Hematopoietic multipotent progenitor cell treated with erythropoietin and hydrocortisone succinate and interleukin-3 and kit ligand, for 8 days (in vitro differentiated cells): ENCODE data around the gene QRFP.

Experiments
- DNase-seq: peaks from one replicate; pipeline ENCODE4 v3.0.0-alpha.2; 2015

QRFP gene

DNA sequence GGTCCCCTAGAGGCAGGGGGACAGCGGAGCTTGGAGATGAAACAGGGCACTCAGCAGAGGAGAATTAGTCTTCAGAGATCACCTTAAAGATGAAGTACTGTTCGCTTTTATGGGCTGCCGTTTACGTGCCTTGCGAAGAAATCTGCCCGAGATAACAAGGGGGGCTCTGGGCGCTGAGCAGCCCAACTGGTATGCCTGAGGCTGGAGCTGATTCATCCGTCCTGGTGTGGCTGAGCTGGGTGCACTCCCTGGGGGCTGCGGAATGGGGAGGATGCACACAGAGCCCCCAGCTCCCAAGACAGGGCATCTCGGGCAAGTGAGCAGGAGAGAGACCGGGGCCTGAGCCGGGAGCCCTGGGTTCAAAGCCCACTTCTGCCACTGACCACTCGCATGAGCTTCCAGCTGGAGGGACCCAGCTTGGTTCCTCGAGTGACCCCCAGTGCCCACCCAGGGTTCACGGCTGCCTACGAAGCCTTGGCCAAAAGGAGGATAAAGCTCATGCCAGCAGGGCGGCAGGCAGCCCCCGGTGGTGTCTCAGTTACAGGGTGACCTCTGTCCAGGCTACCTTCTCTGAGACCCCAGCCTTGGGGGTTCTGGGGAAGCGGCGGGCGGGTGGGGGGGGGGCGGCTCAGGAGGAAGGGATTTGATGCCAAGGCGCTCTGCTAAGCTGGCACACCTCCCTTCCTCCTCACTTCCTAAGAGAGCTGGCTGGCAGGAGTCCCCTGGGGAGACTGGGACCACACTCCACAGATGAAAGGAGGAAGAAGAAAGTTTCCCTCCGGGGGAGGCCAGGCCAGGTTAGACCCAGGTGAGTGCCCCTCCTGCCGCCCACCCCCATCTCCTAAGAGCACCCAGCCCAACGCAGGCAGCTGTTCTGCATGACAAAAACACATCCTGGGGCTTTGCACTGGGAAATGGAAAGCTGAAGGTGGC is 36.8 kb upstream of the QRFP start:
- DNase-seq, result no peak

DNA sequence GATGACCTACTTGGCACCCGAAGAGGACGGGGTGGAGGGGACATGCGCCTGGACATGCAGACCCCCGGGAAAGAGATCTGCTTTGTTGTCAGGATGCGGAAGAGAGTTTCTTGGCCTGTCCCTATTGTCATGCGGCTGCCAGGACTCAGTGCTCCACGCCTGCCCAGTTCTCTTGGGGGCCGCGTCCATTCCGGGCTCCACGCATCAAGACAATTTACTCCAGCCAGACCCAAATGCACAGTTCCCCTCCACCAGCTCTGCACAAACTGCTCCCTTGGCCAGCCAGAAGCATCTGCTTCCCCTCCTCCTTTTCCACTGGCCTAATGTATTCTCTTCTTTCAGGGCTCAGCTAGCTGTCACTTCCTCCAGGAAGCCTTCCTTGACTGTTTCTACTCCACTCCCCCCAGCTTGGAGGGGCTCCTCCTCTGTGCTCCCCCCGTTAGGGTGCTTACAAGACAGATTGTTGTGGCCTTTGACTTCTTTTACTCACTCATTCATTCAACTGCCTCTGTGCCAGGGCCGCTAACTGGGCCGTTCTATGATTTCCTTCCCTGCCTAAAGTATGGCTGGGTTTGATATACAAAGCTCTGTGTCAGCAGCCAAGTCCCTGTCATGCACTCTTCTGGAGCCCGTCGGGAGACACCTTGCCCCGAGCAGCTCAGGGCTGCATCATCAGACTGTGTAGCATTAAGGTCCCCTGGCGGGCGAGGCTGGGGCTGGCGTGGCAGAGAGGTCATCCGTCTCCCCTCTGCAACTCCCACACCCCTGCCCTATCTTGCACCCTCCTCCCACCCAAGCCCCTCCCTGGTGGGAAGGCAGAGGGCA is 35.9 kb upstream of the QRFP start:
- no peak for DNase-seq

DNA sequence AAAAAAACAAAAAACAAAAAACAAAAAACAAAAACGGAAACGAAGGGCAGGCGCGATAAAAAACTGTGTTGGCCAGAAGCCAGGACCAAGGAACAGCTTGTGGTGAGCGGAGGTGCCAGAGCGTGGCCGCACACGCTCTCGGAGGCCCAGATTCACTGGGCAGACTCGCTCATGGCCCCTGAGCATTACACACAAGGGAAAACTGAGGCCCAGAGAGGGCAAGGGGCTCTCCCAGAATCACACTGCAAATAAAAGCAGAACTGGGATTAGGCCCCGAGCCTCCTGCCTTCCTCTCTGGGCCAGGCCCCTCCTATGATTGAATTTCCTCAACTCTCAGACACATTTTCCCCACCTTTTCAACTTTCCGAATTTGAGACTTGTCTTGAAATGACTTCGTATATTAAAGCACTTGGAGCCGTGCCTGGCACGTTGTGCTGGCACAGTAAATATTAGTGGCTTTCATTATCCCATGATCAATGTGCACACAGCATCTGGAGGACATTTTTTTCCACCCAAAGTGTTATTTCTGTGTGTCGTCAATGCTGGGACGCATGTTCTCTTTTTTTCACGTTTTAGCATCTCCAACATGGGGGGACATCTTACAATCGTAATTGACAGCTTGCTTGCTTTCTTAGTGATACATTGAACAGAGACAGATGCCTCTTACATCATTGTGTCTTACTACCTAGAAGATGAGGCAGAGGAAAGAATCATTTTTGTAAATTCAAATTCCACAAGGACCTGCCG is 35.1 kb upstream of the QRFP start:
- no peak for DNase-seq

DNA sequence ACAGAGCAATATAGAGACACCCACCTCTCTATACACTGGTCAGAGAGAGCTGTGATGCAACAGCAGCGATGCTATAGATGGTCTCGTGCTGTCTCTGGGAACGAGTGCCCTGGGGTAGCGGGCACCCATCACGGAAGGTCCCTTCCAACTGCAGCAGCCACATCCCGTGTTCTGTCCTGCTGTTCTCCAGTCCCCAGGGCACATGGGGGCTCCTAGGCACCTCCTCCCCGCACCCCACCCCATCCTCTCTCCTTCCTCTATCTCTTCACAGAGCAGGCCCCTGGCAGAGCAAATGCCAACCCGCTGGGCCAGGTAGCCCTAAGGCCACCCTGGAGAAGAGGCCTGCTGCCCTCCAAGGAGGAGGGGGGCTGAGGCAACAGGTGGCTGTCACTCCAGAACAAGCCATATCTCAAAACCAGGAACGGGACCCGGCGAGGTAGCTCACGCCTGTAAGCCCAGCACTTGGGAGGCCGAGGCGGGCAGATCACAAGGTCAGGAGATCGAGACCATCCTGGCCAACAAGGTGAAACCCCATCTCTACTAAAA is 34.3 kb upstream of the QRFP start:
- DNase-seq, result no peak

DNA sequence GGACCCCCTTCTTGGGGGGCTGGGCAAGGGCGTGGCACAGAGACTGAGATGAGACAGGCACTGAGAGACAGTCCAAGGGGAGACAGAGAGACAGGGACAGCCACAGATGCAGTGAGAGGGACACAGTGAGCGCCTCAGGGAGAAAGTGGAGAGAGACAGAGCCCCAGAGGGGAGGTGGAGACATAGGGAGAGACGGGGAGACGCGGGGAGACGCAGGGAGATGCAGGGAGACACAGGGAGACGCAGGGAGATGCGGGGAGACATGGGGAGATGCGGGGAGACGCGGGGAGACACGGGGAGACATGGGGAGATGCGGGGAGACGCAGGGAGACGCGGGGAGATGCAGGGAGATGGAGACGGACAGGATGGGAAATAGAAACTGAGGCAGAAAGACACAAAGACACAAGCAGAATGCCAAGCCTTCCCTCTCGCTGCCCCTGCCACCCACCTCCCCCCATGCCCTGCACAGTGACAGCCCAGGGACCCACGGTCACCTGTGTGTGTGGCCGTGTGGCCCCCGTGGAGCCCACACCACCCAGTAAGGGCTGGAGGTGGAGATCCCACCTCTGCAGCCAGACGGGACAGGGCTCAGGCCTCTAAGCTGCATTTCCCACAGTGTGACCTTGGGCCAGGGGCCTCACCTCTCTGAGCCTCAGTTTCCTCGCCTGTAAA is 33.7 kb upstream of the QRFP start:
- DNase-seq, result no peak

DNA sequence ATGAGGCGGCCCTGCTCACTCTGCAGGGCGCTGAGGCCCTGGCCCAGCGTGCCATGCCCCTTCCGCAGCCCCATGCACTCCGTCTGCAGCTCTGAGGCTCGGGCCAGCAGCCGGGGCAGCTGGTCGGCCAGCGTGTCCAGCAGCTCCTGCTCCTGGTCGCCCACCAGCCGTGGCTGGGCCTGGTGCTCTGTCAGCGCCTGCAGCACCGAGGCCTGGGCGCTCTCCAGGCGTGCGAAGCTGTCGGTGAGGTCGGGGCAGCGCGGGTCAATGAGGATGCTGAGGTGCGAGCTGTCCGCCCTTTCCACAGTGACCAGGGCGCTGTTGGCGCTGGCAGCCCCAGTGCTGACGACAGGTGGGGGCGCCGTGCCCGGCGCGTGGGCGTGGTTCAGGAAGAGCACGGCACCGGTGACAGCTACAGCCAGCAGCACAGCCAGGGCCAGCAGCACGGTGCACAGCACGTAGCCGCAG is 33.0 kb upstream of the QRFP start:
- no peak for DNase-seq

DNA sequence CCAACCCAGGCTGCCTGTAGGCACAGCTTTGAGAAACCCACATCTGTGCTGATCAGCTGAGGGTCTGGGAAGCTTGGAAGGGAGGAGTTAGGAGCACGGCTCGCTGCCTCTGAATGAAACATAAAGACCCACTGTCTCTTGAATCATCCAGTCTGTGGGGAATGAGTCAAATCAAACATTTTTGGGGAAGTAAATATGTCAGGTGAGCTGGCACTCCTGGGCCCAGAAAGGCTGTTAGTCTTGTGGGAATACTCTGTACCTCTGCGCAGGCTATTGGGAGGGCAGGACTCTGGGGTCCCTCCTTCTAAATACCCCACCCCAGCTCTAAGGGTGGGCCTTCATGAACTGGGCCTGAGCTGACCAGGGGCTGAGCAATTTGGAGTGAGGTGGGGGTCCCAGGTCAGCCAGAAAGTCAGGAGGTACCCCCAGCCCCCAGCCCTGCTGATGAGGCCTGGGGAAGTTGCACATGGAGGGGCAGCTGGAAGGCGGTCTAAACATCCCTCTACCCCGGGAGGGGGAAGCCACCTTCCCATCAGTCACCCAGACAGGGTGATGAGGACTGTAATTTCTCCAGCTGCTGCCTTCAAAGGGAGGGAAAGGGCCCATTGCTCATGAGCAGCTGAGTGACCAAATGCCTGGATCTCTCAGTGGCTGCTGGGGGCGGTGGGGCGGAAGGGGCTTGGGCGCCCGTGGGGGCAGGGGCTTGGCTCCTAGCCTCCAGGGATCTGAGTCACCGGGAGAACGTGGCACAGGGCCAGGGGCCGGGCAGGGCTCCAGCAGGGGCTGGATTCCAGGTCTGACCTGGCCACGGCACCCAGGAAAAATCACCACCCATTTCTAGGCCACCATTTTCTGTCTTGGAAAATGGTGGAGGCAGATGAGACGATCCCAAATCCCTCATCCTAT is 31.6 kb upstream of the QRFP start:
- DNase-seq, result no peak

DNA sequence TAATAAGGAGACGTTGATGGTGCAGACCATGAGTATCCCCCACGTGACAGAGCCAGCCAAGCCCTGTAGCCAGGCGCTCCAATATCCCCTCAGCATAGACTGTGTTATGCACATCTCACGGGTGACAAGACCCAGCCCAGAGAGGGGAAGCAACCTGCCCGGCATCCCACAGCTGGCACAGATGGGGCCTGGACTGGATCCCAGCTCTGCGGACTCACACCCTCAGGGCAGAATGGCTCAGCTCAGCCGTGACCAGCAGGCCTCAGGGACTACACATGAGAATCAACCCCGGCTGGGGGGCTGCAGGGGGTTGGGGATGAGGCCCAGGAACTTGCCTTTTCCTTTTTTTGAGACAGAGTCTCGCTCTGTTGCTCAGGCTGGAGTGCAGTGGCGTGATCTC is 30.7 kb upstream of the QRFP start:
- no peak for DNase-seq

DNA sequence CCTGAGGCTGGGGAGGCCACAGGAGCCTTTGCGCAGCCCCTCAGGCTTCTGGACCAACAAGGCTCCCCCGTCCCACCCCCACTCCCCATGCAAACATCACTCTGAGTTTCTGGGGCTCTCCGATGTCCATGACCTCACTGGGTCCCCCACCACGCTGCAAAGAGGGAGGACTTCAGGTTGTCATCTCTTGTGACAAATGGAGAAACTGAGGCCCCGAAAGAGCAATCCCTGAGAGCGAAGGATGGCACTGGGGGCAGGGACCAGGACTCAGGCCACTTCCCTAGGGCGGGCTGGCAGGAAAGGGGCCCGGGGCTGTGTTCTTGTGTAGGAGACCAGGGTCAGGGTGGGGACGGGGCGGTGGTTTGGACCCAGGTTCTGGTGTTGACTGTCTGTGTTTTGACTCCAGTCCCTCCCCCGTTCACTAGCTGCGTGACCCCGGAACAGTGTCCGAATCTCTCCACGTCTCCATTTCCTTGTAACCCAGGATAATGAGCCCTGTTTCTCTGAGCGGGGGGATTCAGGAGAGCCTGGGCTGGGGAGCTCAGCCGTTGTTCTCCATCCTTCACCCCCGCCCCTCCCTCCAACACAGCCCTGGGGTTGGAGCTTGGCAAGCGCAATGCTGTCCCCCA is 28.6 kb upstream of the QRFP start:
- DNase-seq, result no peak

DNA sequence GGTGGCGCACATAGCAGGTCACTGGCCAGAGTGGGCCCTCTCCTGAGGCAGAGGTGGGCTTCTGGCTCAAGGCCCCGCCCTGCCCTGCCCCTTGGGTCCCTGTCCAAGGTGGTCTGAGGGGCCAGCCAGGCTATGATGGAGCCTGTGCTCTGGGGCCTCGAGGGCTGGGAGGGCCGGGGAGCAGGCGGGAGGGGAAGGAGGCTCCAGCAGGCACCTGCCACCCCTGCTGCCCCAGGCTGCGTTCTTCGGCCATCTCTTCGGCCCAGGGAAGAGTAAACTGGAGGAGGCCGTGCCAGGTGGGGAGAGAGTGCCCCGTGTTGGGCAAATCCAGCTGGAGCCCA is 27.8 kb upstream of the QRFP start:
- DNase-seq, result no peak

DNA sequence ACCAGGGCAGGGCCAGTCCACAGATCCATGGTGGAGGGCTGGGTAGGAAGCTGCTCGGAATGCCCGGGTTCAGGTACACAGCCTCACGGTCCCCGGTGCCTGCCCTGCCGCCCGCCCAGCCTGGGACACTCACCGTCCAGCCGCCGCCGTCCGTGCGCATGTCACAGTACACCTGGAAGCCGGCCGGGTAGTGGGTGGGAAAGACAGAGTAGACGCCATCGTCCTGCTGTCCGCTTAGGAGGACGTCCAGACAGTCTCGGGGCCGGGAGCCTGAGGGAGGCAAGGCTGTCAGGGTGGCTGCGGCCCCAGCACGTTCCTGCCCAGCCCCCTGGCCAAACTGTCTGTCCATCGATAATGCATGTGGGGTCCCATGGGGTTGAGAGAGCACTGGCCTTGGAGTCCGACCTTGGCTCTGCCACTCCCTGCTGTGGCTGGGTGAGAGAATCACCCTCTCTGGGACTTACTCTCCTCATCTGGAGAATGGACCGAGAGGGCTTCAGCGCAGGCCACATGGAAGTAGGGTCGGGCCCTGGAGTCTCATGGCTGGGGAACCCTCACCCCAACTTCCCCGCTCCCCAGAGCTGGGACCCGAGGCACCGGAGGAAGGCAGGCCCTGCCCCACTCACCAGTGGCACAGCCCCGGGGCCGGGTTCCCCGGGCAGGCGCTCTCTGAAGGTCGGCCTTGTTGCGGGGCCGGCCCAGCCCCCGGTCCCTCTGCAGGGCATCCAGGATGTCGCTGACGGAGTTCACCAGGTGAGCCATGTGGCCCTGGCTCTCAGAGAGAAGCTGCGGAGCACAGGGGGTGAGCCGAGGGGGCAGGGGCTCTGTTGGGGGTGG is 27.2 kb upstream of the QRFP start:
- DNase-seq, result no peak

DNA sequence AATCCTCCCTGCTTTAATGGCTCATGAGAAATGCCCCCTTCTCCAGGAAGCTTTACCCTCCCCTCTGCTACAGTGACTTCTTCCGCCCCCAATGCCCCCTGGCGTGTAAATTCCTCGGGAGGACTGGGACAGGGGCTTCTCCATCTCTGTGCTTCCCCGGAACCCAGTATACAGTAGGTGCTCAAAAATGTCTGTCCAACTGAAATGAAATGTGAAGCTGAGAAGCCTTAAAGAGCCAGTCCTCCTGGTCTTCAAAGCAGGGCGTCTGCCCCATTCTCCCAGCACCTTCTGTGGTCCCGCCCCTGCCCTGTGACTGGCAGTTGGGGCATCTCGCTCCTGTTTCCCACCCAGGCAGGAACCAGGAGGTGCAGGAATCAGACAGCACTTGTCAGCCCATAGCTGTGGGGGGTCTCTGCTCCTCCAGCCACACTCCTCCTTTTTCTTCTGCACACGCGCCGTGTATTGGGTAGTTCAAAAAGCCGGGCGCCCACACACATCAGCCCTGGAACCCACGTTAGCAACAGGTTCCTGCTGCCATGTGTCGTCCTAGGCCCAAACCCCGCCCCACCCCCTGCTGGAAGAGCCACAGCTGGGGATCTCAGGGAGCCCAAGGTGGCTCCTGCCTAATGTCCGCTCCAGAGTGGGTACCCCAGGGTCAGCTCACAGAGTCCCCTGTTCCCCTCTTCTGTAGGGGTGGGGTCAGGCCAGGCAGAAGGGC is 26.4 kb upstream of the QRFP start:
- DNase-seq, result no peak

DNA sequence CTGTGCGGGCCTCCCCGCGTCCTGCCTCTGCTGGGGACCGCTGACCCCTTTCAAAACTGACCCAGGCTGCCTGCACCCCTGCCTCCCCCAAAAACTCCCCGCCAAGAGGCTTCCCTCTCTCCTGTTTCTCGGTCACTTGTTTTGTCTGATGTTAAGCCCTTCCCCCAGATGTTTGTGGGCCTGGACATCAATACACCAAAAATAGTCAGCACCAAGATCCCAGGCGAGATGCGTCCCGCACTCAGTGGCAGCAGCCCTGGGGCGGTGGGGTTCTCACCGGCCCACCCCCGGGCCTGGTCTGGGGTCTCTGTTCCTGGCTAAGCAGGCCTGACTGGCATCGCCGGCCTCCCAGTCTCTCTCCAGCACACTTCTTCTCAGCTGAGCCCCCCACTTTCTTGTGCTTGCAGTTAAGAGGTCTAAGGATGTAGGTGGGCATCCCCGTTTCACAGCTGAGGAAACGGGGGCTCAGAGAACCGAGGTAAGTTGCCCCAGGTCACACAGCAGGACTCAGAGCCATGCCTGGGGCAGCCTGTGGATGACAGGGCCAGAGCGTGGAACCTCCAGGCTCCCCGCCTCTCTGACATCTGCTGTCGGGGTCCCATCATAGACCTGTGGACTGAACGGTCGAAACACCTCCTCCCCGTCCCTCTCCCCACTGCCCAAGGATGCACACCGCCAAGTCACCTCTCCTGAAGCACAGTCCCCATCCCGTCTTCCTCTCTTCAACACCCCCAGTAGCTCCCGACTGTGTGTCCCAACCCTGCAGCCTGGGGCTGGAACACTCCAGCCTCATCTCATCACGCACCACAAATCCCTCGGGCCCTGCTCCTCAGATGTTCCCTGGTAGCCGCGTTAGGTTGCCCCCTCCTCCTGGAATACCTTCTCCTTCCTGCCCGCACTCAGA is 25.6 kb upstream of the QRFP start:
- no peak for DNase-seq

DNA sequence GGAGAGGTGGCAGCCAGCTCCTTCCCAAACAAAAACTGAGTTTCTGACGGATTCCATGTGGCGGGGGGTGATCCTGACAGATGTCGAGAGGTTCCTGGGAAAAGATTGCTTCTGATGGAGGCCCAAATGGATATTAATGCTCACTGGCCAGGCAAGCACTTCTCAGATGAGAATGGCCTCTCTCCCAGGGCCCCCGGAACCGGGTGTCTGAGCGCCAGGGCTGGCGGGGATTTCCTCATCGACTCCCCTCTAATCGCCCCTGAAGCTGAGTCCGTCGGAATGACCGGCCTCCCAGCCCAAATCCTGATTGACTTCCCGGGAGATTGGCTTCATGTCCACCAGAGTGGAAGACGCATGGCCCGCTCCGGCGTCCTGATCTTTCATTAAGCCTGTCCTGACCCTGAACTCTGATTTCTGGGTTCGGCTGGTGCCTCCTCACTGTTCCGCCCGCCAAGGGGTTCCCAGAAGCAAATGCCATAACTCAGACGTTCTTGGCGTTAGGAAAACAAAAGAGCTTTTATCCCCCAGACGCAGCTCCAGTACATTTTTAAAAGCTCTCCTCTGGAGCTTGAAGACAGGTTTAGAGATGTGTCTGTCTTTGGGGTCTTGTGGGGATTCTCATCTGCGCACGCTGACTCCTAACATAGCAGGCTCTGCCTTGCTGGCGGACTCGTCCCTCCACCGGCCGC is 24.8 kb upstream of the QRFP start:
- no peak for DNase-seq

DNA sequence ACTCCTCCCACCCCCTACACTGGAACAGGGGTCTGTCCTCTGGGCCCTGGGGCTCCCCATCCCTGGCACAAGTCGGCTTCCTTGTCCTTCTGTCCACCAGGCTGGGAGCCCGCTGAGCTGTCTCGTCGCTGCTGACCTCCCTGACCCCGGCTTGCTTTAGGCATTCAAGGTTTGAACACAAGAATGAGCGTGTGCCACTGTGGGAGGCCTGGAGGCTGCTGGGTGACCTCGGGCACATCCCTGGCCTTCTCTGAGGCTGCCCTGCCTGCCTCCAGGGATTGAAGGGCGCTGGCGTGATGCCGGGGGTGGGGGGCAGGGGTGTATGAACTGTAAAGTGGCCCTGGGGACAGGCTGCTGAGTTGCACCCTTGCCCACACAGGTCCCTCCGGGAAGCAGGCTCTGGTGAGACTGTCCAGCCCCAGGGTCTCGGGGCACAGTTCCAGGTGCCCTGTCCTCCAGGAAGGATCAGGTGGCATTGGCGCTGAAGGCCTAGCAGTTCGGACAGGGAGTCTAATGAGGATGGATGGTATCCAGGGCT is 24.2 kb upstream of the QRFP start:
- DNase-seq, result no peak

DNA sequence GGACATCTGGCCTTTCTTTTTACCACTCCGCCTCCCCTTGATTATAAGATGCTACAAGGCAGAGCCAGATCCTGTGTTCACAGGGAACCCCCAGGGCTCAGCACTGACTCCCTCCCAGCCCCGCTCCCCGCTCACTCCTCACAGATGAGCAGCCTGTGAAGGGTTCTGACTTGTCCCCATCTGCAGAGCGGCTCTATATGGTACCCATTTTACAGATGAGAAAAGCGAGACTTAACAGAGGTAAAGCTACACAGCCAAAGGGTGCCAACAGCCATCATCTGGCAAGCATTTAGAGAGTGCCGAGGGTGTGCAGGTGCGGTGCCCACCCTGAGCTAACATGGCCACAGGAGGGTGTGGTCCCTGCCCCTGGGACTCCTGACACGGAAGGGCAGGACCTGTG is 23.6 kb upstream of the QRFP start:
- no peak for DNase-seq

DNA sequence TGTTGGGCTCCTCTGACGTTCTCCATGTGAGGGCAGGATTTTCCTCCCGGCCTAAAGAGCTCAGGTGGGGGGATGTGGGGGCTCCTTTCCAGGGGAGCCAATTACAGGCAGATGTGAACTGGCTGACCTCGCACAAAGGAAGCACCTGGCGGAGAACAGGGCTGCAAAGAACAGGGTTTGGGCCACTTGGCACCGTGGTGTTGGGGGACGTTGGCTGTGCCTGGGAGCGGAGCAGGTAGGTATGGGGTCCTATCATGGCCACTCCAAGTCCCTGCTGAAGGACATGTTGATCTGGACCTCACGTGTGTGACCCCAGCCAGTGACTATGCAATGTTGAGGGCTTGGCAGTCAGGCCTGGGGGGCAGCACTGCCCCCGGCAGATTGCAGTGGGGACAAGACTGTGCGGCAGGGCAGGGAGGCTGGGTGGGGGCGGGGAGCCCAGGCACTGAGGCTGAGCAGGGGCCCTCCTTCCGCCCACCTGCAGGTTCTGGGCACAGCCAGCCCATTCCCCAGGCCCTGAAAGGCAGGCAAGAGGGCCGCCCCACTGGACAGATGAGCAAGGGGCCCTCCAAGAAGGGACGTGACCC is 23.0 kb upstream of the QRFP start:
- DNase-seq, result no peak
